A673 (cell line): ENCODE data around the gene PCBP3. TPM values are rescaled to one million over a fixed set of nuclear protein-coding genes. Genes with fewer than 3 reads are reported as not detected.
"Not testable (repeated sequence)": the region's sequence is repeated elsewhere in the genome, so short reads cannot be mapped to it uniquely, and the experiment has no call there.

Experiments used
- BruUV-seq: library from RNA; stranded (reverse); fragments of 400-500 nt; replicated peaks from 2 replicates; lab custom pipeline; 2021; lab: Mats Ljungman, UMichigan
- CTCF ChIA-PET: fragments of 300-600 bp; sonication (Branson Sonifier 250); formaldehyde crosslinking; loops from one replicate; lab custom pipeline; 2022; ENCODE audit warnings: antibody characterized with exemption; lab: Charles Lee
- POLR2A ChIA-PET: fragments of 300-600 bp; sonication (Branson Sonifier 250); formaldehyde crosslinking; loops from one replicate; lab custom pipeline; 2022; ENCODE audit warnings: antibody characterized with exemption; ENCODE audit not compliant: low non-redundant PET; lab: Charles Lee
- DNase-seq: peaks from one replicate; pipeline ENCODE4 v3.0.0-alpha.2; 2015; ENCODE audit warnings: low spot score
- H3K27ac ChIP-seq: fragments of 200-600 bp; sonication (generic); 2 replicates; pipeline ENCODE4 v1.5.1; 2016; ENCODE audit warnings: mixed run types, low read depth, mild to moderate bottlenecking, mixed read lengths, antibody characterized with exemption, low read length; ENCODE audit not compliant: poor library complexity, severe bottlenecking
- H3K27me3 ChIP-seq: fragments of 200-600 bp; sonication (generic); replicated peaks from 2 replicates; pipeline ENCODE4 v1.6.1; 2017; ENCODE audit warnings: mixed run types, low read depth, mild to moderate bottlenecking, mixed read lengths, antibody characterized with exemption, low read length; ENCODE audit not compliant: insufficient read depth, poor library complexity
- H3K36me3 ChIP-seq: fragments of 200-600 bp; sonication (generic); 2 replicates; pipeline ENCODE4 v1.6.1; 2016; ENCODE audit warnings: mixed run types, mild to moderate bottlenecking, mixed read lengths, antibody characterized with exemption, low read length; ENCODE audit not compliant: insufficient read depth, poor library complexity, severe bottlenecking
- H3K4me1 ChIP-seq: fragments of 200-600 bp; sonication (generic); 2 replicates; pipeline ENCODE4 v1.6.1; 2017; ENCODE audit warnings: mixed run types, mild to moderate bottlenecking, mixed read lengths, antibody characterized with exemption, low read length; ENCODE audit not compliant: insufficient read depth, poor library complexity, severe bottlenecking
- H3K4me3 ChIP-seq: fragments of 200-600 bp; sonication (generic); 2 replicates; pipeline ENCODE4 v1.5.1; 2016; ENCODE audit warnings: low read depth, mixed run types, mild to moderate bottlenecking, mixed read lengths, low read length; ENCODE audit not compliant: poor library complexity, severe bottlenecking
- H3K9me3 ChIP-seq: fragments of 200-600 bp; sonication (generic); 2 replicates; pipeline ENCODE4 v1.6.1; 2016; ENCODE audit warnings: mixed run types, low read depth, mild to moderate bottlenecking, mixed read lengths, antibody characterized with exemption, low read length; ENCODE audit not compliant: poor library complexity, severe bottlenecking
- EZH2 ChIP-seq: fragments of 200-600 bp; sonication (generic); IDR thresholded peaks from 2 replicates; pipeline ENCODE4 v1.6.1; 2017; ENCODE audit warnings: borderline replicate concordance, low read depth, mild to moderate bottlenecking, mixed read lengths, antibody characterized with exemption, low read length; ENCODE audit not compliant: poor library complexity, severe bottlenecking
- intact Hi-C: fragments of 100-400 bp; cut with micrococcal nuclease; formaldehyde crosslinking; loops from one replicate; pipeline ENCODE4 v1.10.0; 2022; ENCODE audit not compliant: unreplicated experiment
- total RNA-seq: library from RNA; stranded (reverse); gene quantifications from 2 replicates; pipeline ENCODE4 v1.2.3, GENCODE V29; 2021
- TF ChIP-seq, protein P1 (sequence below): fragments of 300-800, 200-600 bp; sonication (generic); conservative IDR thresholded peaks from 2 replicates; pipeline ENCODE4 v1.5.1; 2017; ENCODE audit warnings: low read depth, mild to moderate bottlenecking, antibody characterized with exemption, low read length, moderate library complexity, mixed read lengths

PCBP3 gene
- total RNA-seq, 1 experiment from 2014 or later, result 25.6 TPM

DNA sequence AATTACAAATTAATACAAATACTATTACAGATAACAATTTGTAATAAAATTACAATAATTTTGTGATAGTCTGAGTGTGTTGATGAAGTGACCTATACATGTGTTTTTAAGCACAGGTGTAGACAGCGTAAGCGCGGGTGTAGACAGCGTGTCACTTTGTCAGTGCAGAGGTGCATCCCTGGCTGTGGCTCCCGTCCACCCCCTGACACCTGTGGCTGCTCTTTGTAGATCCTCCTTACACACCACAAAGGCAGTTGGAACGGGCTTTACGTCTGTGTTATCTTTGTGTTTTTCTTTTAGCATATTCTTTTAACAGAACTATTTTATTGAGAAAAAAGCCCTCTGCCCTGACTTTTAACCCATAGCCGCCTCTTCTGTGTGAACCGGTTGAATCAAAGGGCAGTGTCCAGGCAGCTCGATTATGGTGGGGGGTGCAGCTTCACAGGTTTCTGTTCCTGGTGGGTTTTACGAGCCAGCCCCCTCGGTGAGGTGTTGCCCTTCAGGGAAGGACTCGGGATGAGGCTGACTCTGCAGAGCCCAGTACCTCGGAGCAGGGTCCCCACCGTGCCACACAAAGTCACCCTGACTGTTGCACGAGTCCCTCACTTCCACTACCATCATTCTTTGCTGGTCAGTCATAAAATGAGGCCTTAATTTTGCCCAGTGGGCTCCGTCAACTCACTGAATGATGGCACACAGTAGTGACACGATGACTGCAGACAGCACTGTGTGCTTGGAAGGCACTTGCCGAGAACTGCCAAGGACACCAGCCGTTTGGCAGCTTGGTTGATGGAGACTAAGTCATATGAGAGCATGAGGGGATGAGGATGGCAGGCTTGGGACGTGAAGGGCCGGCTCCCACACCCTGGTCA, 251.6 kb downstream of the PCBP3 start:
- DNase-seq, result no peak

DNA sequence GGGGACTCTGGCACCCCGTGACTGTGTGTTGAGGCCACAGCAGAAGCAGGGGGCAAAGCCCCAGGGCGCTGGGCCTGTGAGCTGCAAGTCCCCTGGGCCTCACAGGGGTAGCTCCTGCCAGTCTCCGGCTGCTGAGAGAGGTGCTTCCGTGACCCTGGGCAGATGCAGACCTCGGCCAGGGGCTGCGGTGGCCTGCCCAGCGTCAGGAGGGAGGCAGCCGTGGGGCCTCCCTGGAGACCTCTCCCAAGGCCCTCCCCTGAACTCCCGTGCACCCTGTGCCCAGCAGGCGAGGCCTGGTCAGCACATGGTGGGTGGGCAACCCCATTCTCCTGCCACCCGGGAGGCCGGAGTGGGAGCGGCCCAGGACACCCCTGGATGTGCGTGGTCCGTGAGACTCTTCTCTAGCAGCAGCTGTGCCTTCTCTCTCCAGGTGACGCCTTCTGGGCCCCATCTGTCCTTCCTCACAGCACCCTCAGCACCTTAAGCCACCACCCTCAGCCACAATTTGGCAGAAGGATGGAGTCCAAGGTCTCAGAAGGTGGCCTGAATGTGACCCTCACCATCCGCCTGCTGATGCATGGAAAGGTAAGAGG, 252.3 kb downstream of the PCBP3 start:
- no peak for TF ChIP-seq EZH2
- TF ChIP-seq, protein P1, sequence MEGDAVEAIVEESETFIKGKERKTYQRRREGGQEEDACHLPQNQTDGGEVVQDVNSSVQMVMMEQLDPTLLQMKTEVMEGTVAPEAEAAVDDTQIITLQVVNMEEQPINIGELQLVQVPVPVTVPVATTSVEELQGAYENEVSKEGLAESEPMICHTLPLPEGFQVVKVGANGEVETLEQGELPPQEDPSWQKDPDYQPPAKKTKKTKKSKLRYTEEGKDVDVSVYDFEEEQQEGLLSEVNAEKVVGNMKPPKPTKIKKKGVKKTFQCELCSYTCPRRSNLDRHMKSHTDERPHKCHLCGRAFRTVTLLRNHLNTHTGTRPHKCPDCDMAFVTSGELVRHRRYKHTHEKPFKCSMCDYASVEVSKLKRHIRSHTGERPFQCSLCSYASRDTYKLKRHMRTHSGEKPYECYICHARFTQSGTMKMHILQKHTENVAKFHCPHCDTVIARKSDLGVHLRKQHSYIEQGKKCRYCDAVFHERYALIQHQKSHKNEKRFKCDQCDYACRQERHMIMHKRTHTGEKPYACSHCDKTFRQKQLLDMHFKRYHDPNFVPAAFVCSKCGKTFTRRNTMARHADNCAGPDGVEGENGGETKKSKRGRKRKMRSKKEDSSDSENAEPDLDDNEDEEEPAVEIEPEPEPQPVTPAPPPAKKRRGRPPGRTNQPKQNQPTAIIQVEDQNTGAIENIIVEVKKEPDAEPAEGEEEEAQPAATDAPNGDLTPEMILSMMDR, result no peak
- no peak for DNase-seq
- ChIA-PET CTCF (no interaction called here), POLR2A (no interaction called here)
- Histone ChIP-seq H3K36me3 (no peaks in the 10 kb centered on the region), H3K4me3 (no peak overlapping the region), H3K9me3 (no peaks in the 10 kb centered on the region), H3K27ac (no peak overlapping the region), H3K4me1 (no peaks in the 10 kb centered on the region), H3K27me3 (no peaks in the 10 kb centered on the region)
- intact Hi-C loops, result no loop called here
- BruUV-seq, result no TSS peak

More for the DNA sequence above, 251.6 kb downstream of the PCBP3 start:
- no peaks in the 10 kb centered on the region for H3K4me1 ChIP-seq
- H3K27ac ChIP-seq, result no peak overlapping the region
- ChIA-PET CTCF (no interaction called here), POLR2A (no interaction called here)
- TF ChIP-seq EZH2, result no peak
- TF ChIP-seq, protein P1, result no peak
- H3K9me3 ChIP-seq, result no peaks in the 10 kb centered on the region
- BruUV-seq, result no TSS peak
- no peaks in the 10 kb centered on the region for H3K36me3 ChIP-seq
- intact Hi-C loops, result no loop called here
- H3K4me3 ChIP-seq, result no peak overlapping the region
- H3K27me3 ChIP-seq, result no peaks in the 10 kb centered on the region

DNA sequence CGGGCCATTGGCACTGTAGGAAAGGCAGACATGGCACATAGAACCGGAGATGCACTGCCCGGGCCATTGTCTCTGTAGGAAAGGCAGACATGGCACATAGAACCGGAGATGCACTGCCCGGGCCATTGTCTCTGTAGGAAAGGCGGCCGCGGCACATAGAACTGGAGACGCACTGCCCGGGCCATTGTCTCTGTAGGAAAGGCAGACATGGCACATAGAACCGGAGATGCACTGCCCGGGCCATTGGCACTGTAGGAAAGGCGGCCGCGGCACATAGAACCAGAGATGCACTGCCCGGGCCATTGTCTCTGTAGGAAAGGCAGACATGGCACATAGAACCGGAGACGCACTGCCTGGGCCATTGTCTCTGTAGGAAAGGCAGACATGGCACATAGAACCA, 252.9 kb downstream of the PCBP3 start:
- BruUV-seq, H3K36me3 ChIP-seq, H3K4me1 ChIP-seq, H3K27ac ChIP-seq, DNase-seq, H3K4me3 ChIP-seq, POLR2A ChIA-PET, H3K27me3 ChIP-seq, H3K9me3 ChIP-seq, intact Hi-C loops, CTCF ChIA-PET: not testable (repeated sequence)
